IMR-90 (cell line): Measurements from ENCODE around the gene CDC14A.

ENCODE experiments used
- CHD1 ChIP-seq: IDR thresholded peaks from 2 replicates; pipeline ENCODE4 v1.6.1; 2012; ENCODE audit warnings: low read depth, low read length, improper control_type of control experiment
- MXI1 ChIP-seq: IDR thresholded peaks from 2 replicates; pipeline ENCODE4 v1.6.1; 2012; ENCODE audit warnings: low read depth, mild to moderate bottlenecking, low read length, moderate library complexity, borderline replicate concordance
- POLR2A ChIP-seq: IDR thresholded peaks from 2 replicates; pipeline ENCODE4 v1.6.1; 2012; ENCODE audit warnings: mild to moderate bottlenecking, low read depth, low read length
- RAD21 ChIP-seq: IDR thresholded peaks from 2 replicates; pipeline ENCODE4 v1.6.1; 2012; ENCODE audit warnings: low read length, improper control_type of control experiment
- RCOR1 ChIP-seq: IDR thresholded peaks from 2 replicates; pipeline ENCODE4 v1.6.1; 2012; ENCODE audit warnings: mild to moderate bottlenecking, low read length, improper control_type of control experiment; ENCODE audit not compliant: insufficient replicate concordance
- RFX5 ChIP-seq: IDR thresholded peaks from 2 replicates; pipeline ENCODE4 v1.8.0; 2012; ENCODE audit warnings: low read depth, mild to moderate bottlenecking, low read length, moderate library complexity
- SMC3 ChIP-seq: fragments of 150-350 bp; IDR thresholded peaks from 2 replicates; pipeline ENCODE4 v1.6.1; 2016; ENCODE audit warnings: low read depth, mild to moderate bottlenecking, antibody characterized with exemption, low read length, moderate library complexity
- USF2 ChIP-seq: fragments of 150-350 bp; IDR thresholded peaks from 2 replicates; pipeline ENCODE4 v1.6.1; 2017; ENCODE audit warnings: mild to moderate bottlenecking, antibody characterized with exemption, low read length, low read depth
- TF ChIP-seq, protein P1 (sequence below): conservative IDR thresholded peaks from 2 replicates; pipeline ENCODE4 v1.5.1; 2012; ENCODE audit warnings: mild to moderate bottlenecking, low read depth, low read length, improper control_type of control experiment
- TF ChIP-seq, protein P2 (sequence below): fragments of 150-350 bp; IDR thresholded peaks from 2 replicates; pipeline ENCODE4 v1.6.1; 2016; ENCODE audit warnings: low read depth, mild to moderate bottlenecking, low read length, moderate library complexity, borderline replicate concordance

GRCh38 chr1:100322436-100323211, 29.7 kb upstream of the CDC14A start:
- TF ChIP-seq, protein P1, sequence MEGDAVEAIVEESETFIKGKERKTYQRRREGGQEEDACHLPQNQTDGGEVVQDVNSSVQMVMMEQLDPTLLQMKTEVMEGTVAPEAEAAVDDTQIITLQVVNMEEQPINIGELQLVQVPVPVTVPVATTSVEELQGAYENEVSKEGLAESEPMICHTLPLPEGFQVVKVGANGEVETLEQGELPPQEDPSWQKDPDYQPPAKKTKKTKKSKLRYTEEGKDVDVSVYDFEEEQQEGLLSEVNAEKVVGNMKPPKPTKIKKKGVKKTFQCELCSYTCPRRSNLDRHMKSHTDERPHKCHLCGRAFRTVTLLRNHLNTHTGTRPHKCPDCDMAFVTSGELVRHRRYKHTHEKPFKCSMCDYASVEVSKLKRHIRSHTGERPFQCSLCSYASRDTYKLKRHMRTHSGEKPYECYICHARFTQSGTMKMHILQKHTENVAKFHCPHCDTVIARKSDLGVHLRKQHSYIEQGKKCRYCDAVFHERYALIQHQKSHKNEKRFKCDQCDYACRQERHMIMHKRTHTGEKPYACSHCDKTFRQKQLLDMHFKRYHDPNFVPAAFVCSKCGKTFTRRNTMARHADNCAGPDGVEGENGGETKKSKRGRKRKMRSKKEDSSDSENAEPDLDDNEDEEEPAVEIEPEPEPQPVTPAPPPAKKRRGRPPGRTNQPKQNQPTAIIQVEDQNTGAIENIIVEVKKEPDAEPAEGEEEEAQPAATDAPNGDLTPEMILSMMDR = no peak
- no peak for TF ChIP-seq POLR2A
- no peak for TF ChIP-seq RFX5
- TF ChIP-seq, protein P2, sequence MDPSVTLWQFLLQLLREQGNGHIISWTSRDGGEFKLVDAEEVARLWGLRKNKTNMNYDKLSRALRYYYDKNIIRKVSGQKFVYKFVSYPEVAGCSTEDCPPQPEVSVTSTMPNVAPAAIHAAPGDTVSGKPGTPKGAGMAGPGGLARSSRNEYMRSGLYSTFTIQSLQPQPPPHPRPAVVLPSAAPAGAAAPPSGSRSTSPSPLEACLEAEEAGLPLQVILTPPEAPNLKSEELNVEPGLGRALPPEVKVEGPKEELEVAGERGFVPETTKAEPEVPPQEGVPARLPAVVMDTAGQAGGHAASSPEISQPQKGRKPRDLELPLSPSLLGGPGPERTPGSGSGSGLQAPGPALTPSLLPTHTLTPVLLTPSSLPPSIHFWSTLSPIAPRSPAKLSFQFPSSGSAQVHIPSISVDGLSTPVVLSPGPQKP = no peak
- no peak for TF ChIP-seq CHD1
- TF ChIP-seq SMC3 = no peak
- TF ChIP-seq MXI1 = no peak
- TF ChIP-seq RAD21 = no peak
- no peak for TF ChIP-seq USF2
- no peak for TF ChIP-seq RCOR1
